Motor neuron (in vitro differentiated cells): ENCODE results near the gene UNC5A. TPM values are rescaled to one million over a fixed set of nuclear protein-coding genes. Genes with fewer than 3 reads are reported as not detected.
A peak's percentile ranks its signal among the peaks of the same experiment; 100 is the strongest.

Source experiments
- ATAC-seq, 8 experiments: fragments of 200-7000 bp; cut with Tn5 transposase; replicated peaks in 6 of 8; 2 replicates each; pipeline ENCODE4 v1.8.0; 2021; ENCODE audit warnings: mild to moderate bottlenecking in 8 of 8, moderate library complexity in 8 of 8
- H3K27ac ChIP-seq, 2 donors: fragments of 250-450 bp; sonication (Bioruptor Pico); 2 replicates each; pipeline ENCODE4 v1.9.0; 2021; ENCODE audit warnings: antibody characterized with exemption in 2 of 2, mild to moderate bottlenecking in 2 of 2, moderate library complexity in 1 of 2
- H3K4me1 ChIP-seq, 2 donors: fragments of 250-450 bp; sonication (Bioruptor Pico); replicated peaks in 1 of 2; 2 replicates each; pipeline ENCODE4 v1.6.1; 2021; ENCODE audit warnings: antibody characterized with exemption in 2 of 2, mild to moderate bottlenecking in 2 of 2, moderate library complexity in 1 of 2
- H3K4me3 ChIP-seq, 5 donors: fragments of 250-450 bp; sonication (Bioruptor Pico); 2 replicates each; pipeline ENCODE4 v1.9.0; 2021; ENCODE audit warnings: antibody characterized with exemption in 5 of 5, mild to moderate bottlenecking in 5 of 5, moderate library complexity in 4 of 5
- WGBS, 10 experiments: fragments of 450-650 bp; shearing (Covaris generic); methylation state at CpG; one replicate each; pipeline ENCODE4 v1.0.0; 2022; 5-methylcytosine and 5-hydroxymethylcytosine counted together
- in situ Hi-C, 9 experiments: fragments of 400-800 bp; cut with MboI; loops; one replicate each; pipeline ENCODE4 v1.15.0; 2021; ENCODE audit warnings: low sequenced_read_pairs in 9 of 9, low pct_unique_long_range_greater_than_20kb in 2 of 9; ENCODE audit not compliant: unreplicated experiment in 9 of 9
- total RNA-seq, 8 experiments: library from RNA; unstranded; fragments of 300-600 nt; gene quantifications; 2 replicates each; pipeline versions ENCODE4 v1.2.3 to v1.2.4, GENCODE V29; 2022

Gene UNC5A
- total RNA-seq, 8 experiments from 2014 or later: 0.22 to 4.4 (median 0.92) TPM

DNA sequence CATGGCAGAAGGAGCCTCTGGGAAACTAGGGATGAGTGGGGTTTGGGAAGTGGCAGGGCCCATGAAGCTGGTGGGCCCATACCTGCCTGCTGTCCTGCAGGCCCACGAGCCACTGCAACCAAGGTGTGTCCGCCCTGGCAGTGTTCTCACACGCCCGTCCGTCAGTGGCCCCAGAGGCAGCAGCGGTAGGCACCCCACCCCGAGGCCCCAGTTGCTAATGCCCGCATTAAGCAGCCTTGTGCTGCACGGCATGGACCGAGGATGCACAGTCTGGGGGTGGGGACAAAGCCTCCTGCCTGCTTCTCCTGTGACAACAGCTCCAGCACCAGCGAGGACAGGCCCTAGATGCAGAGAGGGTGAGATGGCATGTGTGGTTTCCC, 47.5 kb downstream of the UNC5A start:
- H3K27ac ChIP-seq: no peak overlapping the region
- in situ Hi-C loops: no loop called here
- no peak overlapping the region for H3K4me3 ChIP-seq
- H3K4me1 ChIP-seq: peaks cover 31 to 45% of the 10 kb centered on the region in 2 donors
- no peak for ATAC-seq
- 20 to 90% methylated on average over 1 to 4 of the region's 11 CpGs; no CpG with 5 or more reads in 8 of the 10 experiments for WGBS, 10 experiments

DNA sequence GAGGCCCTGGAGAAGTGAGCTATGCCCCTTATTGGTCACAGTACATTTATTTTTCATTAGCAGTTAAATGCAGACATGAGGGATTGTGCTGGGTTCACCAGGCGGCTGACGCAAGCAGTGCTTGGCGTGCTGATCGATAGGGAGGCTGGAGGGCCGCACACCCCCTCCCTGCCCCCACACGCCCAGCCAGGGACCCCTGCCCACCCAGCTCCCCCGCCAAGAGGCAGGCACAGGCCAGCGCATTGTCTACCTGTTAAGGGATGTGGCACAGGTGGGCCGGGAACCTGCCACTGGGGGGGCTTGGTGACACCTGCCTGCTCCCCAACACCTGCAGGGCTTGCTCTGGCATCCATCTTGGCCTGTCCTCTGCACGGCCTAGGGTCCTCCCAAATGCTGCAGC, 49.6 kb downstream of the UNC5A start:
- no peak overlapping the region for H3K4me3 ChIP-seq
- H3K4me1 ChIP-seq: peaks cover 20 to 33% of the 10 kb centered on the region in 2 donors
- peak in 5 of 8 experiments; percentile 16 to 50 (median 20) for ATAC-seq
- in situ Hi-C loops: no loop called here
- WGBS, 10 experiments: 0 to 60% methylated on average over 1 to 2 of the region's 10 CpGs; no CpG with 5 or more reads in 8 of the 10 experiments
- no peak overlapping the region for H3K27ac ChIP-seq

DNA sequence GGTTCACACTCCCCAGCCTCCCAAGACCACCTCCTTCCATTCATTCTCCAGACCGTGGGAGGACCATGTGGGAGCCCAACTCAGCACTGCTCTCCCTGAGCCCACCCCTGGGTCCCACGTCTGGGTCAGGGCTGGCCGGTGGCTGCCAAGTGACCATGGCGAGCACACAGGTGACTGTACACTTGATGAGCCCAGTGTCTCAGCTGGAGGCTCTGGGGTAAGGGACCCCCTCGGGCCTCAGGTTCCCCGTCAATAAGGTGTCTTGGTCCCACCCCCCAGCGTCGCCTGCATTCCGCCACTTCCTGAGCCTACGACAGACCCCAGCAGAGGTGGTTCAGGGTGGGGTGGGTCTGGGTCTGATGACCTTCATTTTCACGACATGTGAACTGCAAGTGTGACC, 50.0 kb downstream of the UNC5A start:
- peak in 2 of 8 experiments; percentile 1 to 4 for ATAC-seq
- H3K27ac ChIP-seq: no peak overlapping the region
- in situ Hi-C loops: no loop called here
- peaks cover 20 to 29% of the 10 kb centered on the region in 2 donors for H3K4me1 ChIP-seq
- no peak overlapping the region for H3K4me3 ChIP-seq
- WGBS, 10 experiments: 60 to 83% methylated on average over 2 to 5 of the region's 11 CpGs; no CpG with 5 or more reads in 8 of the 10 experiments

DNA sequence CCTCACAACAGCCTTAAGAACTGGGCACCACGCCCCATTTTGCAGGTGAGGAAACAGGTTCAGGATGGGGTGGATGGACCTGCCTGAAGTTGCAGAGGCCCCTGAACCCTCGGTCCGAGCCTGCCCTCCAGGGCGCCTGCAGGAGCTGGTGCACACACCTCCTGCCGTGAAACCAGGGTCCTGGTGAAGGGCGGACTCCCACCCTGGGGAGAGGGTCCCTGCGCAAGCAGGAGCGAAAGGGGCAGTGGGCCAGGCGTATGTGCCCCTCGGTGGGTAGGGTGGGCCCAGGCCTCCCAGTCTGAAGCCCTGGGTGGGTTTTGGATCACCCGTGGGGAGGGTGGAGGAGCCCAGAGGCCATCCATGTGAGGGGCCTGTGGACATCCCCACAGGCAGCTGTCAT, 50.9 kb downstream of the UNC5A start:
- in situ Hi-C loops: no loop called here
- Histone ChIP-seq H3K4me3 (no peak overlapping the region), H3K4me1 (peaks cover 29 to 38% of the 10 kb centered on the region in 2 donors), H3K27ac (no peak overlapping the region)
- 20 to 80% (median 20%) methylated on average over 1 of the region's 11 CpGs; no CpG with 5 or more reads in 7 of the 10 experiments for WGBS, 10 experiments
- no peak for ATAC-seq

DNA sequence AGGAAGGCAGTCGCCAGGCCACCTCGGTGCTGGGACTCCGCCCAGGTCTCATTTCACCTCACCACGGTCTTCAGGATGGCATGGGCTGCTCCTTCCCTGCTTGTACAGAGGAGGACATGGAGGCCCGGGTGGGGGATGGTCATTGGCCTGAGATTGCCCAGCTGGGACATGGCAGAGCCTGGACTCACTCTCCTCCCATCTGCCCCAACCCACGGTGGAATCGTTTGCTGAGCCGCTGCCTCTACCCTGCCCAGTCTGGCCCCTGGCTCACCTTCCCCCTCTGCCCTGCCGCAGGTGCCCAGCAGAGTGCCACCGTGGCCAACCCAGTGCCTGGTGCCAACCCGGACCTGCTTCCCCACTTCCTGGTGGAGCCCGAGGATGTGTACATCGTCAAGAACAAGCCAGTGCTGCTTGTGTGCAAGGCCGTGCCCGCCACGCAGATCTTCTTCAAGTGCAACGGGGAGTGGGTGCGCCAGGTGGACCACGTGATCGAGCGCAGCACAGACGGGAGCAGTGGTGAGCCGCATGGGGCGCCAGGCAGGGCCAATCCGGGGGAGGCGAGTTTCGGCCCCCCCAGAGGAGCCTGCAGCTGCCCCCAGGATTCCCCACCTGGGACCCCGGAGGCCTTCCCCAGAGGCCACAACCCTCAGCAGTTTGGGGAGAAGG, 52.1 kb downstream of the UNC5A start:
- no peak overlapping the region for H3K27ac ChIP-seq
- 71 to 95% (median 84%) methylated on average over 4 to 8 of the region's 28 CpGs; no CpG with 5 or more reads in 7 of the 10 experiments for WGBS, 10 experiments
- ATAC-seq: no peak
- no peak overlapping the region for H3K4me3 ChIP-seq
- in situ Hi-C loops: no loop called here
- peaks cover 39 to 50% of the 10 kb centered on the region in 2 donors for H3K4me1 ChIP-seq

DNA sequence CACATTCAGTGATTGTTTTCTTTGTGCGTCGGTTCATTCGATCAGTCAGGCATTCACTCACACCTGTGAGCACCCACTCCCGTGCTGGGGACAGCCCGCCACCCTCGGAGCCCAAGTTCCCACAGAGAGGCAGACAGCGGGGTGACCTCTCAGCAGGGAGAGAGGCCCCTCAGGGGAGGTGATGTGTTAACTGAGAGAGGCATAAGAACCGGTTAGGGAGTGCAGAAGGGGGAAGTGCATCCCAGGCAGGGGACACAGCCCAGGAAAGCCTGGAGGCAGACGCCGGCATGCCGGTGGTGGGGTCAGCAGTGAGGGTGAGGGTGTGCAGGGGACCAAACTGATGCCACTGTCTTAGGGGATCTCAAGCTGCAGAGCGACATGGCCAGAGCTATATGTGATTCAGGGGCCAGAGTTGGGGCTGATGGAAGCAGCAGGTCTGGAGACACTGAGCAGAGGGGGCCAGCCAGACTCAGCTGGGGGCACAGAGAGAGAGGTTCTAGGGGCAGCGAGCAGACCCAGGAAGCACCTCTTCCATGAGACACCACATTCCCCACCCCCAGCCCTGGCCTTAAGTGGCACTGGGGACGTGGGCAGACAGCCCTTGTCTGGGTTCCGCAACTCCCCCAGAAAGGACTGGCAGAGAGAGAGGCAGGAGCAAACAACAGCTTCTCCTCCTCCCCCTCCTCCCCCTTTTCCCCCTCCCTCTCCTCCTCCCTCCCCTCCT, 52.8 kb downstream of the UNC5A start:
- WGBS, 10 experiments: 0 to 80% (median 40%) methylated on average over 1 to 7 of the region's 15 CpGs; no CpG with 5 or more reads in 5 of the 10 experiments
- in situ Hi-C loops: no loop called here
- Histone ChIP-seq H3K4me3 (no peak overlapping the region), H3K27ac (no peak overlapping the region), H3K4me1 (peaks cover 41 to 55% of the 10 kb centered on the region in 2 donors)
- ATAC-seq: peak in 5 of 8 experiments; percentile 13 to 57 (median 35)

DNA sequence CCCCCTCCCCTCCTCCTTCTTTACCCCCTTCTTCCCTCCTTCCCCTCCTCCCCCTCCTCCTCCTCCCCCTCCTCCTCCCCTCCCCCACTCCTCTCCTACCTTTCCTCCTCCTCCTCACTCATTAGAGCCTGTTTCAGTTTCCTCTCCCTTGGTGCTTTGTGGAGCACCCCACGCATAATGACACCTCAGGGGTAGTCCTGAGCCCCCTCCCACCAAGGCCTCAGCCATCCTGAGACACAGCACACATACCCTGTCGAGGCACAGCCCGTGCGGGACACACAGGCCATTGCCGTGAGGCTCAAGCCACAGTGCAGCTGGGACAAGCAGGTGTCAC, 53.4 kb downstream of the UNC5A start:
- Histone ChIP-seq H3K27ac (no peak overlapping the region), H3K4me3 (no peak overlapping the region), H3K4me1 (peaks cover 41 to 55% of the 10 kb centered on the region in 2 donors)
- ATAC-seq: no peak
- no CpG with 5 or more reads among the region's 5 CpGs for WGBS, 10 experiments
- in situ Hi-C loops: no loop called here

DNA sequence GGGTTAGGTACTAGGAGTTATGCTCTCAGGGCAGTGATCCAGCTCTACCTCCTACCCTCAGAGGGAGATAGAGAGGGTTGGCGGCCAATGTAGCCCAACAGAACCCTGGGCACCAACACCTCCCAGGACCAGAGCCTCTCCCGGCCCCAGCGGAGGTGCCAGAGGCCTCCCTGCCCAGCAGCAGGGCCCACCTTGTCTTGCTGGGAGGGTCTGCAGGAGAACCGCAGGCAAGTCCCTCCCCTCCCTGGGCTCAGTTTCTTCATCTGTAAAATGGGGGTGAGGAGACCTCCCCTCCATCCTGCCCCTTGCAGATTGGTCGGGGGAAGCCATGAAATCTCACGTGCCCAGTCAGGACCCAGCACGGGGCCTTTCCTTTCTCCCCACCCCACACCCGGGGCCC, 54.4 kb downstream of the UNC5A start:
- no peak for ATAC-seq
- Histone ChIP-seq H3K4me1 (peaks cover 43 to 54% of the 10 kb centered on the region in 2 donors), H3K4me3 (no peak overlapping the region), H3K27ac (no peak overlapping the region)
- 80 to 100% (median 100%) methylated on average over 1 to 3 of the region's 8 CpGs; no CpG with 5 or more reads in 5 of the 10 experiments for WGBS, 10 experiments
- in situ Hi-C loops: no loop called here

DNA sequence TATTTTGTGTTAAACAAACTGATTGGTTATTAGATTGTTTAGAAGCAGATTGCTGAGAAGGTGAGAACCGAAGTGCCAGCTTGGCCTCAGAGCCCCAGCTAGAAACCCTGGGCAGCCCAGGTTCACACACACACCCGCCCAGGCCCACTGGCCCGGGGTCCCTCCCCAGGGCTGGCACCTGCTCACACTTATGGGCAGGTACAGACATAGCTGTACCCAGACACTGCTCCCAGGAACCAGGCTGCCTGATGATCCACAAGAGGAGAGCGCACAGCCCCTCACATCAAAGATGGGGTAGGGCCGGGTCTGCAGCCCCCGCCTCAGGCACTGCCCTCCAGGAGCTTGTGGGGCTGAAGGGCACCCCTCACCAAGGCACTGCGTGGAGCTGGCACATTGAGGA, 55.6 kb downstream of the UNC5A start:
- Histone ChIP-seq H3K4me3 (no peak overlapping the region), H3K27ac (peak overlapping the region in 1 of 2 donors; percentile 28), H3K4me1 (peaks cover 44 to 47% of the 10 kb centered on the region in 2 donors)
- WGBS, 10 experiments: 20 to 80% (median 70%) methylated on average over 1 to 5 of the region's 7 CpGs; no CpG with 5 or more reads in 5 of the 10 experiments
- ATAC-seq: no peak
- in situ Hi-C loops: no loop called here

DNA sequence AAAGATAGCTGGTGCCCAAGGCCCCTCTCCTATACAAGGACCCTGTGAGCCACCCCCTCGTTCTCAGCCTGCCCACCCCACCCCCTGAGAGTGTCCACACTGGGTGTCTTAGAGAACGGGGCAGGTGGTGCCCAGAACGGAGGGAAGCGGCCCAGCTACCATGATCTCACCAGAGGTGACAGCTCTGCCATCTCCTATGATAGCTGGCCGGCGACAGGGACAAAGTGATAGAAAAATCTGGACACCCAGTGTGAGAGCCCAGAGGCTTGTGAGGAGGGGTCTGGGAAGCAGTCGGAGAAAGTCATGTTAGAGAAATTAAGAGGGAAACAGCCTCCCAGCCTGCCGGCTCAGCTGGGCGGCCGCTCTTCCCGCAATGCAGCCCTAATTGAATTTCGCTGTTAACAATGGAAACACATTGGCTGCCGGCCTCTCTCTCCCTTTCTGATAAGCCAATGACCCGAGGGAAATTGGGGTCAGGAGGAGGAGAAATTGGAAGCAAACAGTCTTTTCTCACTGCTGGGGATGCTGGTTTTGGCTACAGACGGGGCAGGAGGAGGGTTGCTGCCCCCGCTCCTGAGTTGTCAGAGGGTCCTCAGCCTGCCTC, 56.5 kb downstream of the UNC5A start:
- H3K4me1 ChIP-seq: peaks cover 40 to 44% of the 10 kb centered on the region in 2 donors
- H3K4me3 ChIP-seq: no peak overlapping the region
- H3K27ac ChIP-seq: peak overlapping the region; percentile 1 to 28
- in situ Hi-C loops: no loop called here
- peak in 6 of 8 experiments; percentile 45 to 66 (median 56) for ATAC-seq
- WGBS, 10 experiments: 0 to 17% (median 3%) methylated on average over 5 to 10 of the region's 16 CpGs; no CpG with 5 or more reads in 6 of the 10 experiments

DNA sequence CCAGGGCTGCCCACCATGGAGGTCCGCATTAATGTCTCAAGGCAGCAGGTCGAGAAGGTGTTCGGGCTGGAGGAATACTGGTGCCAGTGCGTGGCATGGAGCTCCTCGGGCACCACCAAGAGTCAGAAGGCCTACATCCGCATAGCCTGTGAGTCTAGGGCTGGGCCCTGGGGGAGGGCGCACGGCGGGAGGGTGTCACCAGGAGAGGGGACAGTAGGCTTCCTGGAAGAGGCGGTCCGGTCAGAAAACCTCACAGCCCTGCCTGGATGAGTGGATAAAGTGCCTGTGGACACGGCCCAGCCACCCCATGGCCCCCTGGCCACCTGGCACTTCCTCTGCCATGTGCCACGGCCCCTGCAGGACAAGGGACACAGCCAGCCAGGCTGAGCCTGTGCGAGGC, 57.8 kb downstream of the UNC5A start:
- in situ Hi-C loops: no loop called here
- H3K27ac ChIP-seq: no peak overlapping the region
- H3K4me1 ChIP-seq: peaks cover 30 to 36% of the 10 kb centered on the region in 2 donors
- 69 to 95% methylated on average over 4 to 5 of the region's 14 CpGs; no CpG with 5 or more reads in 8 of the 10 experiments for WGBS, 10 experiments
- ATAC-seq: no peak
- no peak overlapping the region for H3K4me3 ChIP-seq

DNA sequence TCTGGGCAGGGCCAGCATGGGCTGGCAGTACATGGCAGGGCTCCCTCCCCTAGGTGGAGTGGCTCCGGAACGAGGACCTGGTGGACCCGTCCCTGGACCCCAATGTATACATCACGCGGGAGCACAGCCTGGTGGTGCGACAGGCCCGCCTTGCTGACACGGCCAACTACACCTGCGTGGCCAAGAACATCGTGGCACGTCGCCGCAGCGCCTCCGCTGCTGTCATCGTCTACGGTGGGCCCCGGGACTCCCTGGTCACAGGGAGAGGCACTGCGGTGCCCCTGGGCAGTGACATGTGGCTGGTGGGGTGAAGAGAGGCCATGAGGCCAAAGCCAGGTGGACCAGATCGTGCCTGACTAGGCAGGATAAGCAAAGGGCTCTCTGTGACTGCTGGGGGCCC, 58.4 kb downstream of the UNC5A start:
- Histone ChIP-seq H3K4me3 (no peak overlapping the region), H3K4me1 (peaks cover 31 to 35% of the 10 kb centered on the region in 2 donors), H3K27ac (no peak overlapping the region)
- WGBS, 10 experiments: 71 to 80% methylated on average over 9 of the region's 20 CpGs; no CpG with 5 or more reads in 8 of the 10 experiments
- in situ Hi-C loops: no loop called here
- no peak for ATAC-seq

DNA sequence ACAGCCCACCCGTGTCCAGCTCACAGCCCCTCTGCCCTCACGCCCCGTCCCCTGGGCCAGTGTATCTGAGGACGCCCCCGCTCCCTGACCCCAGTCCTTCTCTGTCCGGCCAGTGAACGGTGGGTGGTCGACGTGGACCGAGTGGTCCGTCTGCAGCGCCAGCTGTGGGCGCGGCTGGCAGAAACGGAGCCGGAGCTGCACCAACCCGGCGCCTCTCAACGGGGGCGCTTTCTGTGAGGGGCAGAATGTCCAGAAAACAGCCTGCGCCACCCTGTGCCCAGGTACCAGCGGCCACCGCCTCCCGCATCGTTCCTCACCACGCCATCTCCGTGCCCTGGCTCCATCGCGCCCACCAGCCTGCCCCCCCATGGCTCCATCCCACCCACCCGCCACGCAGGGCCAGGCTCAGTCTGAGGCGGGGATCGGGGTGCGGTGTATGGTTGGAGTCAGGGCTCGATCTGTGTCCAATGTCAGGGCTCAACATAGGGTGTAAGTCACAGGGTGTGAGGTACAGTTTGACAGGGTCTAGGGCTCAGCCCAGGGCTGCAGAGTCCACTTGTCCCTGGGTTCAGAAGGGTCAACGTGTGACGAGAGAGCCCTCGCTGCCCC, 59.2 kb downstream of the UNC5A start:
- no peak overlapping the region for H3K4me3 ChIP-seq
- 0% methylated on average over 1 of the region's 38 CpGs; no CpG with 5 or more reads in 9 of the 10 experiments for WGBS, 10 experiments
- peak in 2 of 8 experiments; percentile 18 to 43 for ATAC-seq
- peaks cover 31 to 35% of the 10 kb centered on the region in 2 donors for H3K4me1 ChIP-seq
- in situ Hi-C loops: no loop called here
- H3K27ac ChIP-seq: no peak overlapping the region
